ENCODE data around the gene RETREG1.
A peak's percentile ranks its signal among the peaks of the same experiment; 100 is the strongest.
"Not testable (repeated sequence)": the region's sequence is repeated elsewhere in the genome, so short reads cannot be mapped to it uniquely, and the experiment has no call there.

RETREG1 gene

GRCh38 chr5:16616536-16617273 lies at the start of gene RETREG1:
Gene RETREG1, minus strand, starts transcription at chr5:16616997. Its CDS starts 26 bp downstream, at chr5:16616971.
- peak; percentile 60 to 75 for DNase-seq (ENCODE audit: low read depth in 2 of 2)

- DNase-seq (ENCODE audit: low read depth in 2 of 2), result no peak
These were observed 49.5 kb upstream of the RETREG1 start for GRCh38 chr5:16666130-16666882.

GRCh38 chr5:16665601-16666000 lies 48.8 kb upstream of the RETREG1 start:
- DNase-seq (ENCODE audit: low read depth in 2 of 2), result no peak

GRCh38 chr5:16664368-16664767 lies 47.6 kb upstream of the RETREG1 start:
- DNase-seq (ENCODE audit: low read depth in 2 of 2), result no peak

GRCh38 chr5:16663840-16664239 lies 47.0 kb upstream of the RETREG1 start:
- no peak for DNase-seq (ENCODE audit: low read depth in 2 of 2)

- no peak for DNase-seq (ENCODE audit: low read depth in 2 of 2)
These were observed 44.9 kb upstream of the RETREG1 start for GRCh38 chr5:16661713-16662112.

- no peak for DNase-seq (ENCODE audit: low read depth in 2 of 2)
These were observed 44.2 kb upstream of the RETREG1 start for GRCh38 chr5:16660982-16661381.

- DNase-seq (ENCODE audit: low read depth in 2 of 2), result no peak
These were observed 42.7 kb upstream of the RETREG1 start for GRCh38 chr5:16659536-16659935.

GRCh38 chr5:16656561-16657191 lies 39.9 kb upstream of the RETREG1 start:
- no peak for DNase-seq (ENCODE audit: low read depth in 2 of 2)

GRCh38 chr5:16654647-16655334 lies 38.0 kb upstream of the RETREG1 start:
- no peak for DNase-seq (ENCODE audit: low read depth in 2 of 2)

GRCh38 chr5:16648739-16649138 lies 31.9 kb upstream of the RETREG1 start:
- DNase-seq (ENCODE audit: low read depth in 2 of 2), result not testable (repeated sequence)

GRCh38 chr5:16644301-16644889 lies 27.6 kb upstream of the RETREG1 start:
- no peak for DNase-seq (ENCODE audit: low read depth in 2 of 2)

- DNase-seq (ENCODE audit: low read depth in 2 of 2), result no peak
These were observed 26.1 kb upstream of the RETREG1 start for GRCh38 chr5:16642867-16643266.

- DNase-seq (ENCODE audit: low read depth in 2 of 2), result no peak
These were observed 22.4 kb upstream of the RETREG1 start for GRCh38 chr5:16639206-16639605.

GRCh38 chr5:16628376-16628775 lies 11.6 kb upstream of the RETREG1 start:
- no peak for DNase-seq (ENCODE audit: low read depth in 2 of 2)

GRCh38 chr5:16626696-16627264 lies 10.0 kb upstream of the RETREG1 start:
- DNase-seq (ENCODE audit: low read depth in 2 of 2), result no peak

- DNase-seq (ENCODE audit: low read depth in 2 of 2), result no peak
These were observed 8.3 kb upstream of the RETREG1 start for GRCh38 chr5:16625096-16625495.

- no peak for DNase-seq (ENCODE audit: low read depth in 2 of 2)
These were observed 2.3 kb upstream of the RETREG1 start for GRCh38 chr5:16619136-16619535.

GRCh38 chr5:16618138-16618897 lies 1.5 kb upstream of the RETREG1 start:
- no peak for DNase-seq (ENCODE audit: low read depth in 2 of 2)

- DNase-seq (ENCODE audit: low read depth in 2 of 2), result peak in 1 of 2 donors; percentile 34
These were observed 624 bp upstream of the RETREG1 start for GRCh38 chr5:16617274-16617968.
